Liver (tissue), 10 donors: ENCODE measurements around the gene SASH3. TPM values are rescaled to one million over a fixed set of nuclear protein-coding genes. Genes with fewer than 3 reads are reported as not detected.

Source experiments
- DNase-seq: peaks from one replicate; pipeline ENCODE4 v3.0.0-alpha.2; 2017; ENCODE audit warnings: low spot score
- H3K27ac ChIP-seq, 2 donors: one replicate each; pipeline ENCODE4 v1.7.0; 2013; ENCODE audit warnings: inconsistent platforms in 2 of 2, low read length in 2 of 2, control low read depth in 1 of 2, low read depth in 1 of 2, mild to moderate bottlenecking in 1 of 2
- H3K27me3 ChIP-seq, 4 donors: one replicate each; pipeline versions ENCODE4 v1.6.1 to v1.7.0; 2013; ENCODE audit warnings: low read length in 3 of 4, inconsistent platforms in 1 of 4, mild to moderate bottlenecking in 1 of 4, moderate library complexity in 1 of 4; ENCODE audit not compliant: control insufficient read depth in 4 of 4, insufficient read depth in 4 of 4
- H3K36me3 ChIP-seq, 4 donors: one replicate each; pipeline versions ENCODE4 v1.6.1 to v1.7.0; 2013; ENCODE audit warnings: low read length in 3 of 4, mild to moderate bottlenecking in 3 of 4, low read depth in 1 of 4, moderate library complexity in 1 of 4; ENCODE audit not compliant: control insufficient read depth in 4 of 4, insufficient read depth in 3 of 4
- H3K4me1 ChIP-seq, 4 donors: one replicate each; pipeline versions ENCODE4 v1.6.1 to v1.7.0; 2013; ENCODE audit warnings: low read length in 3 of 4, mild to moderate bottlenecking in 3 of 4, moderate library complexity in 1 of 4; ENCODE audit not compliant: control insufficient read depth in 4 of 4, insufficient read depth in 4 of 4
- H3K4me3 ChIP-seq, 3 donors: one replicate each; pipeline versions ENCODE4 v1.6.1 to v1.7.0; 2013; ENCODE audit warnings: low read length in 3 of 3, control low read depth in 1 of 3, low read depth in 1 of 3, mild to moderate bottlenecking in 1 of 3
- H3K9ac ChIP-seq, 2 donors: one replicate each; pipeline ENCODE4 v1.7.0; 2013; ENCODE audit warnings: low read length in 2 of 2, mild to moderate bottlenecking in 2 of 2, moderate library complexity in 2 of 2, control low read depth in 1 of 2, low read depth in 1 of 2
- H3K9me3 ChIP-seq, 4 donors: one replicate each; pipeline versions ENCODE4 v1.6.1 to v1.7.0; 2013; ENCODE audit warnings: low read length in 3 of 4; ENCODE audit not compliant: control insufficient read depth in 4 of 4
- ATF3 ChIP-seq: IDR thresholded peaks from 2 replicates; pipeline ENCODE4 v1.6.1; 2016; ENCODE audit warnings: antibody characterized with exemption
- CTCF ChIP-seq: fragments of 150-350 bp; IDR thresholded peaks from 2 replicates; pipeline ENCODE4 v1.5.1; 2017; ENCODE audit warnings: improper control_type of control experiment, low read depth, low read length; ENCODE audit not compliant: missing input control
- FOXA2 ChIP-seq: IDR thresholded peaks from 2 replicates; pipeline ENCODE4 v1.6.1; 2016; ENCODE audit warnings: antibody characterized with exemption
- GABPA ChIP-seq, 2 donors: IDR thresholded peaks in 1 of 2; conservative IDR thresholded peaks in 1 of 2; 2 replicates each; pipeline ENCODE4 v1.6.1; 2016; ENCODE audit warnings: antibody characterized with exemption in 2 of 2, mild to moderate bottlenecking in 1 of 2, moderate library complexity in 1 of 2
- HNF4A ChIP-seq, 2 donors: conservative IDR thresholded peaks; 2 replicates each; pipeline ENCODE4 v1.6.1; 2016; ENCODE audit warnings: antibody characterized with exemption in 2 of 2, mild to moderate bottlenecking in 2 of 2
- JUND ChIP-seq, 2 donors: IDR thresholded peaks; 2 replicates each; pipeline ENCODE4 v1.6.1; 2016; ENCODE audit warnings: antibody characterized with exemption in 2 of 2
- MAX ChIP-seq: IDR thresholded peaks from 2 replicates; pipeline ENCODE4 v1.6.1; 2016; ENCODE audit warnings: antibody characterized with exemption
- RXRA ChIP-seq, 2 donors: IDR thresholded peaks; 2 replicates each; pipeline ENCODE4 v1.6.1; 2017 to 2018; ENCODE audit warnings: antibody characterized with exemption in 2 of 2, mild to moderate bottlenecking in 1 of 2
- SP1 ChIP-seq: IDR thresholded peaks from 2 replicates; pipeline ENCODE4 v1.6.1; 2018; ENCODE audit warnings: antibody characterized with exemption, mild to moderate bottlenecking
- ZBTB33 ChIP-seq: IDR thresholded peaks from 2 replicates; pipeline ENCODE4 v1.6.1; 2016; ENCODE audit warnings: antibody characterized with exemption
- WGBS: extraction: QIAGEN DNeasy Blood & Tissue Kit; methylation state at CpG from one replicate; pipeline ENCODE4 v1.1.7; 2013; 5-methylcytosine and 5-hydroxymethylcytosine counted together
- polyA plus RNA-seq, 2 donors: library from polyadenylated mRNA; stranded (reverse) in 1 of 2; unstranded in 1 of 2; fragments of 200-250 nt in 1 of 2; fragments of >200 nt in 1 of 2; fragmentation: Nextera tagmentation in 1 of 2; extraction: Ambion mirVana in 1 of 2; gene quantifications; one replicate each; pipeline versions ENCODE4 v1.2.1 to v1.2.3, GENCODE V29; 2013 to 2015
- small RNA-seq: library from RNA; depleted of rRNA; stranded (forward); fragments of <200 nt; gene quantifications from one replicate; pipeline ENCODE3, GENCODE V24; 2014
- total RNA-seq, 2 donors: library from RNA; depleted of rRNA; stranded (reverse); fragments of >200 nt; gene quantifications; one replicate each; pipeline ENCODE4 v1.2.3, GENCODE V29; 2014
- donor health status: healthy.
- donor health status: healthy.
- donor health status: healthy.
- donor health status: healthy.
- donor health status: healthy.

Gene SASH3
- total and polyA plus RNA-seq, 4 donors: 1.8 to 9.5 (median 3.9) TPM

- peak overlapping the region; percentile 70 to 97 (median 84) for H3K4me3 ChIP-seq
- H3K27me3 ChIP-seq: no peaks in the 10 kb centered on the region
- peak; percentile 51 to 61 for TF ChIP-seq HNF4A (conservative IDR thresholded peaks at IDR 0.05)
- peak; percentile 74 for TF ChIP-seq MAX
- peak in 1 of 2 donors; percentile 21 for TF ChIP-seq GABPA (IDR thresholded peaks at IDR 0.05 in 1 of 2, conservative IDR thresholded peaks at IDR 0.05 in 1 of 2)
- no peak for TF ChIP-seq RXRA (IDR thresholded peaks at IDR 0.05)
- no peak for TF ChIP-seq FOXA2
- H3K4me1 ChIP-seq: peaks cover 0 to 23% (median 13%) of the 10 kb centered on the region in 4 donors
- H3K9me3 ChIP-seq: no peaks in the 10 kb centered on the region
- peaks cover 0 to 2% (median 0%) of the 10 kb centered on the region in 4 donors for H3K36me3 ChIP-seq
- H3K27ac ChIP-seq: peak overlapping the region; percentile 71 to 88
- WGBS: 4% methylated on average over 17 of the region's 17 CpGs
- H3K9ac ChIP-seq: peak overlapping the region in 1 of 2 donors; percentile 19
- peak; percentile 34 for DNase-seq
These were observed 62.9 kb downstream of the SASH3 start for GRCh38 chrX:129842510-129843208.

- peaks cover 0 to 23% (median 13%) of the 10 kb centered on the region in 4 donors for H3K4me1 ChIP-seq
These were observed 63.4 kb downstream of the SASH3 start for GRCh38 chrX:129843209-129843458.

GRCh38 chrX:129843459-129844306 is 63.9 kb downstream of the SASH3 start, which contains the start of gene ZDHHC9:
Gene ZDHHC9 (minus strand): TSS chrX:129843886. CDS start chrX:129841945, 1,941 bp downstream.
- no peak for TF ChIP-seq ZBTB33
- peak; percentile 10 for TF ChIP-seq CTCF
- TF ChIP-seq SP1: peak; percentile 78
- no peak for TF ChIP-seq JUND (IDR thresholded peaks at IDR 0.05)
- Histone ChIP-seq H3K4me1 (peaks cover 0 to 23% (median 13%) of the 10 kb centered on the region in 4 donors), H3K9ac (peak within 1 kb of the TSS; percentile 19 to 47), H3K9me3 (no peaks in the 10 kb centered on the region), H3K27ac (peak within 1 kb of the TSS; percentile 71 to 88), H3K36me3 (peaks cover 0 to 2% (median 0%) of the 10 kb centered on the region in 4 donors), H3K27me3 (no peaks in the 10 kb centered on the region), H3K4me3 (peak within 1 kb of the TSS; percentile 70 to 97 (median 84))
- DNase-seq: peak; percentile 87
- under 1% methylated on average over 72 of the region's 72 CpGs for WGBS

More at GRCh38 chrX:129843209-129843458, 63.4 kb downstream of the SASH3 start:
- Histone ChIP-seq H3K9me3 (no peaks in the 10 kb centered on the region), H3K4me3 (peak overlapping the region; percentile 70 to 97 (median 84)), H3K9ac (peak overlapping the region in 1 of 2 donors; percentile 19), H3K27ac (peak overlapping the region; percentile 71 to 88), H3K27me3 (no peaks in the 10 kb centered on the region), H3K36me3 (peaks cover 0 to 2% (median 0%) of the 10 kb centered on the region in 4 donors)
- no peak for TF ChIP-seq ATF3
- under 1% methylated on average over 23 of the region's 23 CpGs for WGBS
- DNase-seq: no peak

Small RNA genes lying within 50 kb of the gene (small RNA-seq; reads per million reads assigned to genes)
- gene RF00017: not detected

Other genes with a start within 250 kb of the SASH3 start
- gene OCRL, start 239.7 kb upstream of the SASH3 start, total RNA-seq: 10 to 100 TPM in 1 of 2 donors, 1 to 10 TPM in 1; 6.4 to 13.1 TPM
- 1 to 10 TPM; 3.1 to 5.0 TPM for gene OCRL, start 239.7 kb upstream of the SASH3 start, polyA plus RNA-seq
- under 1 TPM in 1 of 2 donors, not detected in 1; 0.19 TPM for gene APLN, start 125.0 kb upstream of the SASH3 start, total RNA-seq
- under 1 TPM in 1 of 2 donors, not detected in 1; 0.33 TPM for gene APLN, start 125.0 kb upstream of the SASH3 start, polyA plus RNA-seq
- 1 to 10 TPM in 1 of 2 donors, under 1 TPM in 1; 0.19 to 2.1 TPM for gene XPNPEP2, start 41.0 kb upstream of the SASH3 start, total RNA-seq
- gene XPNPEP2, start 41.0 kb upstream of the SASH3 start, polyA plus RNA-seq: 10 to 100 TPM in 1 of 2 donors, 1 to 10 TPM in 1; 7.7 to 23.0 TPM
- 10 to 100 TPM; 10.2 to 23.1 TPM for gene ZDHHC9, start 63.9 kb downstream of the SASH3 start, total RNA-seq
- gene ZDHHC9, start 63.9 kb downstream of the SASH3 start, polyA plus RNA-seq: 10 to 100 TPM; 25.6 to 26.8 TPM
- 1 to 10 TPM; 5.5 to 6.6 TPM for gene UTP14A, start 126.2 kb downstream of the SASH3 start, total RNA-seq
- gene UTP14A, start 126.2 kb downstream of the SASH3 start, polyA plus RNA-seq: 1 to 10 TPM; 3.0 to 4.8 TPM
- gene BCORL1, start 202.7 kb downstream of the SASH3 start, total RNA-seq: 1 to 10 TPM; 1.7 to 5.3 TPM
- gene BCORL1, start 202.7 kb downstream of the SASH3 start, polyA plus RNA-seq: 1 to 10 TPM; 2.0 to 2.2 TPM